Stomach (tissue), 9 donors: ENCODE results near the gene SCGN. TPM values are rescaled to one million over a fixed set of nuclear protein-coding genes. Genes with fewer than 3 reads are reported as not detected.
A peak's percentile ranks its signal among the peaks of the same experiment; 100 is the strongest.

ENCODE experiments used
- DNase-seq, 2 donors: peaks; one replicate each; pipeline versions ENCODE4 v3.0.0 to v3.0.0-alpha.2; 2013 to 2019
- H3K27ac ChIP-seq, 5 donors: fragments of 200-600 bp in 4 of 5; sonication (generic) in 4 of 5; one replicate each; pipeline ENCODE4 v1.5.1; 2013 to 2019; ENCODE audit warnings: mild to moderate bottlenecking in 1 of 5, moderate library complexity in 1 of 5
- H3K27me3 ChIP-seq, 3 donors: fragments of 200-600 bp; sonication (generic); one replicate each; pipeline ENCODE4 v1.5.1; 2017 to 2019; ENCODE audit warnings: mixed run types in 1 of 3
- H3K36me3 ChIP-seq, 4 donors: fragments of 200-600 bp; sonication (generic); 1 replicate in 3 of 4; 2 replicates in 1 of 4; pipeline ENCODE4 v1.5.1; 2016 to 2019
- H3K4me1 ChIP-seq, 4 donors: fragments of 200-600 bp; sonication (generic); one replicate each; pipeline ENCODE4 v1.5.1; 2016 to 2019
- H3K4me3 ChIP-seq, 4 donors: fragments of 200-600 bp; sonication (generic) in 3 of 4; one replicate each; pipeline ENCODE4 v1.5.1; 2016 to 2019; ENCODE audit warnings: mild to moderate bottlenecking in 1 of 4
- H3K9me3 ChIP-seq, 4 donors: fragments of 200-600 bp; sonication (generic); one replicate each; pipeline ENCODE4 v1.5.1; 2016 to 2019
- CTCF ChIP-seq, 7 experiments: fragments of 450-650 bp in 4 of 7; fragments of 200-600 bp in 3 of 7; sonication (generic) in 3 of 7; IDR thresholded peaks; one replicate each; pipeline ENCODE4 v1.5.1; 2016 to 2019; ENCODE audit warnings: antibody characterized with exemption in 7 of 7, control low read depth in 2 of 7, mild to moderate bottlenecking in 1 of 7
- EP300 ChIP-seq: sonication (generic); formaldehyde crosslinking; IDR thresholded peaks from one replicate; pipeline ENCODE4 v1.6.1; 2017; ENCODE audit warnings: antibody characterized with exemption
- POLR2A ChIP-seq, 4 donors: fragments of 450-650 bp; IDR thresholded peaks; one replicate each; pipeline ENCODE4 v1.6.1; 2016; ENCODE audit warnings: antibody characterized with exemption in 4 of 4, control low read depth in 2 of 4, mild to moderate bottlenecking in 1 of 4, moderate library complexity in 1 of 4
- POLR2AphosphoS5 ChIP-seq, 3 donors: sonication (generic); formaldehyde crosslinking; IDR thresholded peaks; one replicate each; pipeline ENCODE4 v1.6.1; 2016; ENCODE audit warnings: antibody characterized with exemption in 3 of 3
- WGBS, 5 donors: extraction: QIAGEN DNeasy Blood & Tissue Kit in 3 of 5; methylation state at CpG; one replicate each; pipeline versions ENCODE4 v1.1.5 to v1.1.7; 2013 to 2018; 5-methylcytosine and 5-hydroxymethylcytosine counted together
- intact Hi-C: fragments of 100-400 bp; cut with DNase I; formaldehyde crosslinking; loops from one replicate; pipeline ENCODE4 v1.15.1; 2023; ENCODE audit warnings: low total_unique reads
- polyA plus RNA-seq, 3 donors: library from polyadenylated mRNA; stranded (reverse); fragments of 200-250 nt; gene quantifications; one replicate each; pipeline ENCODE4 v1.2.3, GENCODE V29; 2013
- total RNA-seq, 5 donors: library from RNA; depleted of rRNA; stranded (reverse); fragments of >200 nt; gene quantifications; one replicate each; pipeline versions ENCODE4 v1.1.0 to v1.2.3, GENCODE V29; 2014 to 2016
- donor health status: healthy with polysubstance abuse.
- donor health status: Bipolar disorder and iron deficiency.
- donor health status: healthy.

SCGN gene
- total and polyA plus RNA-seq, 8 donors: 0.89 to 11.9 (median 3.0) TPM; not detected in 1

DNA sequence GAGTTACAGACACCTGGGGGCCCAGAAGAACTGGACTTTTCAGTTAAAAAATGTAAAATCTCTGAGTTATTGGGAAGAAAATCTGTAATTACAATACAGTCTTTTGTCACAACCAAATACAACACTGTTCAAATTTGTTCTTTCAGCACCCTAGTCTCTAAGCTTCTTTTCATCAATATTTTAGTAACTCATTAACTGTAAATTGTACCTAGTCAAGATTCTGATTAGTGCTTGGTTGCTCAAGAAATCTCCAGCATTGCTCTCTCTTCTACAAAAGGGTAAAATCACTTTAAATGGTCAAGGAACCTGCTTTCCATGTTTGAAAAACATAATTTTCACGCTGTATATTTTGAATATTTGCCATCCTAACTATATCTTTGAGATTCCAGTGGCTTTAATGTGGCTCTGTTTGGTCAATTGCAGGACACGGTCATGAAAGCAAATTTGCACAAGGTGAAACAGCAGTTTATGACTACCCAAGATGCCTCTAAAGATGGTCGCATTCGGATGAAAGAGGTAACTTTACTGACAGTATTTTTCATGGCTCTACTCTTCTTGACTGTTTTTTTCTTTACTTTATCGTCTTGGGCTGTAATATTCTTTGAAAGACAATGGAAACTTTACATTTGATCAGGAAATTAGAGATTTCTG is 9.2 kb downstream of the SCGN start:
- no peaks in the 10 kb centered on the region for H3K4me1 ChIP-seq
- no peak for DNase-seq
- WGBS, 5 donors: 43 to 61% (median 47%) methylated on average over 5 of the region's 5 CpGs
- no peak overlapping the region for H3K27ac ChIP-seq
- H3K36me3 ChIP-seq: no peaks in the 10 kb centered on the region
- peaks cover 0 to 5% (median 0%) of the 10 kb centered on the region in 3 donors for H3K27me3 ChIP-seq
- TF ChIP-seq CTCF (IDR thresholded peaks at IDR 0.05) (no peak), POLR2AphosphoS5 (IDR thresholded peaks at IDR 0.05) (no peak)
- H3K4me3 ChIP-seq: no peak overlapping the region
- intact Hi-C loops: no loop called here
- no peaks in the 10 kb centered on the region for H3K9me3 ChIP-seq

DNA sequence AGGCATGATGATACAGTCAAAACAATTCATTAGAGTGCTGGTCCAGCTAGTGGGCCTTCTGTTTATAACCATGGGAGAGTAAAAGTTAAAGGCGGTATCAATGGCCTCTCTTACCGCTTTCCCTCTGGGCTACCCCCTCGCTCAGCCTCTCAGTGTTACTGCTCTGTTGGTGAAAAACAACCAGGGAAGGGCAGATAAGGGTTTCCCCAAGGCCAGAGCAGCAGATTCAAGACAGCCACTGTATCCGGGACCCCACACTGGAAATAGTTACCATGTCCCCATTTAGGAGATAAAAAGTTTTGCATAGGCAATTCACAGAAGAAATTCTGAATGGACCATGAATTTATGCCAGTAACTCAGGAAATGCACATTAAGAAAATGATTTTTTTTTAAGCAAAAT is 13.4 kb downstream of the SCGN start:
- intact Hi-C loops: no loop called here
- WGBS, 5 donors: 86 to 96% (median 89%) methylated on average over 4 of the region's 4 CpGs
- Histone ChIP-seq H3K4me3 (no peak overlapping the region), H3K36me3 (no peaks in the 10 kb centered on the region), H3K4me1 (peaks cover 0 to 4% (median under 1%) of the 10 kb centered on the region in 4 donors), H3K27me3 (peaks cover 0 to 5% (median 0%) of the 10 kb centered on the region in 3 donors), H3K27ac (no peak overlapping the region), H3K9me3 (no peaks in the 10 kb centered on the region)
- no peak for DNase-seq
- no peak for TF ChIP-seq POLR2A (IDR thresholded peaks at IDR 0.05)
- TF ChIP-seq EP300: no peak
- TF ChIP-seq POLR2AphosphoS5 (IDR thresholded peaks at IDR 0.05): no peak
- no peak for TF ChIP-seq CTCF (IDR thresholded peaks at IDR 0.05)

GRCh38 chr6:25669413-25669812 is 17.4 kb downstream of the SCGN start:
- H3K27ac ChIP-seq: no peak overlapping the region
- H3K9me3 ChIP-seq: no peaks in the 10 kb centered on the region
- no peak for TF ChIP-seq CTCF (IDR thresholded peaks at IDR 0.05)
- no peak for TF ChIP-seq POLR2A (IDR thresholded peaks at IDR 0.05)
- no peak for TF ChIP-seq EP300
- TF ChIP-seq POLR2AphosphoS5 (IDR thresholded peaks at IDR 0.05): no peak
- 67 to 84% (median 82%) methylated on average over 5 of the region's 5 CpGs for WGBS, 5 donors
- no peak overlapping the region for H3K4me3 ChIP-seq
- intact Hi-C loops: no loop called here
- no peaks in the 10 kb centered on the region for H3K36me3 ChIP-seq
- no peak for DNase-seq
- peaks cover 0 to 5% (median 0%) of the 10 kb centered on the region in 3 donors for H3K27me3 ChIP-seq
- peaks cover 0 to 25% (median 6%) of the 10 kb centered on the region in 4 donors for H3K4me1 ChIP-seq

GRCh38 chr6:25670208-25670607 is 18.2 kb downstream of the SCGN start:
- peaks cover 0 to 4% (median 0%) of the 10 kb centered on the region in 3 donors for H3K27me3 ChIP-seq
- no peak overlapping the region for H3K27ac ChIP-seq
- no peak overlapping the region for H3K4me3 ChIP-seq
- no peak for TF ChIP-seq EP300
- TF ChIP-seq POLR2A (IDR thresholded peaks at IDR 0.05): no peak
- TF ChIP-seq CTCF (IDR thresholded peaks at IDR 0.05): no peak
- no peak for TF ChIP-seq POLR2AphosphoS5 (IDR thresholded peaks at IDR 0.05)
- DNase-seq: peak in 1 of 2 donors; percentile 47
- H3K4me1 ChIP-seq: peaks cover 0 to 33% (median 6%) of the 10 kb centered on the region in 4 donors
- H3K36me3 ChIP-seq: no peaks in the 10 kb centered on the region
- WGBS, 5 donors: 0 to 65% (median 41%) methylated on average over 1 of the region's 1 CpG
- intact Hi-C loops: no loop called here
- no peaks in the 10 kb centered on the region for H3K9me3 ChIP-seq
